ENCODE data around the gene PCDHB16. TPM values are rescaled to one million over a fixed set of nuclear protein-coding genes. Genes with fewer than 3 reads are reported as not detected.

PCDHB16 gene
- total and polyA plus RNA-seq, 2 of the 4 experiments (the other 2 are of a cell fraction): 0.18 to 0.36 TPM

GRCh38 chr5:141150224-141150992 lies 31.8 kb upstream of the PCDHB16 start:
- Histone ChIP-seq H2AFZ (replicated peaks; ENCODE audit: low read length, poor library complexity) (peak overlapping the region; percentile 59), H3K36me3 (ENCODE audit: control insufficient read depth, insufficient read depth, low read length) (no peaks in the 10 kb centered on the region), H3K4me2 (ENCODE audit: low read depth, low read length) (peak overlapping the region; percentile 81; the same call in 1 of the 2 replicates), H4K8ac (ENCODE audit: low read depth in 2 of 2, low read length in 2 of 2) (no peak overlapping the region), H3K4ac (ENCODE audit: low read depth, low read length) (no peak overlapping the region), H2BK120ac (ENCODE audit: low read depth, low read length) (no peak overlapping the region), H3K56ac (ENCODE audit: extremely low read depth, insufficient read depth, low read length) (no peak overlapping the region), H3K9me1 (ENCODE audit: insufficient read depth, low read length) (no peaks in the 10 kb centered on the region), H2BK20ac (ENCODE audit: low read depth, low read length) (no peak overlapping the region), H4K5ac (ENCODE audit: low read depth, low read length) (no peak overlapping the region), H4K91ac (ENCODE audit: insufficient read depth, low read depth, low read length) (no peak overlapping the region), H3K23ac (ENCODE audit: low read depth, low read length) (no peak overlapping the region), H3K4me1 (ENCODE audit: control insufficient read depth, insufficient read depth, low read length) (no peaks in the 10 kb centered on the region), H3K18ac (ENCODE audit: low read depth, low read length) (no peak overlapping the region), H3K9ac (ENCODE audit: low read depth, low read length) (no peak overlapping the region), H2BK15ac (ENCODE audit: low read depth, low read length) (no peak overlapping the region), H2BK5ac (ENCODE audit: low read depth, low read length, poor library complexity, severe bottlenecking) (no peak overlapping the region), H3K9me3 (ENCODE audit: control insufficient read depth, insufficient read depth, low read length) (peaks cover 15% of the 10 kb centered on the region; the same call in 1 of the 2 replicates), H3K4me3 (ENCODE audit: insufficient read depth, low read depth, low read length) (no peak overlapping the region; the same call in 1 of the 2 replicates), H2AK9ac (replicated peaks; ENCODE audit: low read depth, low read length, poor library complexity) (no peak overlapping the region), H3K14ac (replicated peaks; ENCODE audit: low read depth, low read length) (no peak overlapping the region), H4K20me1 (ENCODE audit: insufficient read depth, low read length) (no peaks in the 10 kb centered on the region), H3K79me1 (ENCODE audit: low read depth in 1 of 2, low read length in 2 of 2) (no peaks in the 10 kb centered on the region), H2AK5ac (ENCODE audit: low read depth, low read length) (no peak overlapping the region), H3K27ac (ENCODE audit: insufficient read depth, low read length) (no peak overlapping the region), H3K27me3 (ENCODE audit: control insufficient read depth, insufficient read depth, low read length) (no peaks in the 10 kb centered on the region)
- intact Hi-C loops (cut with micrococcal nuclease): no loop called here
- BruUV-seq (replicated peaks): no TSS peak
- 33% methylated on average over 18 of the region's 33 CpGs; no CpG with 5 or more reads in 1 of the 2 experiments for WGBS, 2 experiments (ENCODE audit: extremely low coverage in 2 of 2, insufficient read length in 1 of 2)
- in situ Hi-C loops (cut with MboI; ENCODE audit: low sequenced_read_pairs): no loop called here
- ATAC-seq (ENCODE audit: low read depth) (no peak), DNase-seq (no peak)
- CTCF ChIA-PET: no interaction called here
- POLR2A ChIA-PET (ENCODE audit: unreplicated experiment): no interaction called here
- dilution Hi-C loops (cut with HindIII; ENCODE audit: low sequenced_read_pairs, unreplicated experiment): no loop called here
- TF ChIP-seq CEBPB (IDR thresholded peaks at IDR 0.05; ENCODE audit: low read depth, low read length) (no peak), RCOR1 (IDR thresholded peaks at IDR 0.05; ENCODE audit: insufficient replicate concordance, low read length) (no peak), CHD1 (IDR thresholded peaks at IDR 0.05; ENCODE audit: low read depth, low read length) (no peak), MAFK (IDR thresholded peaks at IDR 0.05; ENCODE audit: low read depth, low read length) (no peak)

All from IMR-90 (cell line).